Omental fat pad (tissue), 4 donors: ENCODE measurements around the gene ANKS1B. TPM values are rescaled to one million over a fixed set of nuclear protein-coding genes. Genes with fewer than 3 reads are reported as not detected.
"Not testable (repeated sequence)": the region's sequence is repeated elsewhere in the genome, so short reads cannot be mapped to it uniquely, and the experiment has no call there.

ENCODE experiments used
- ATAC-seq: fragments of 150-250 bp; one replicate; pipeline ENCODE4 v1.9.1; 2016; ENCODE audit warnings: mild to moderate bottlenecking, moderate library complexity; ENCODE audit not compliant: low FRiP score
- DNase-seq: peaks from one replicate; pipeline ENCODE4 v3.0.0-alpha.2; 2019; ENCODE audit warnings: low spot score
- total RNA-seq, 4 donors: library from RNA; depleted of rRNA; stranded (reverse); fragments of >200 nt; gene quantifications; one replicate each; pipeline ENCODE4 v1.1.0, GENCODE V29; 2016
- TF ChIP-seq, protein P1 (sequence below), 3 donors: fragments of 450-650 bp; IDR thresholded peaks; one replicate each; pipeline ENCODE4 v1.5.1; 2016 to 2017; ENCODE audit warnings: antibody characterized with exemption in 3 of 3, mild to moderate bottlenecking in 3 of 3, moderate library complexity in 2 of 3

The ANKS1B gene
- total RNA-seq, 4 donors from 2014 or later: 5.5 to 26.4 (median 7.6) TPM

GRCh38 chr12:99039367-99040120, 945.2 kb downstream of the ANKS1B start:
- DNase-seq: no peak
- ATAC-seq: no peak
- TF ChIP-seq, protein P1, sequence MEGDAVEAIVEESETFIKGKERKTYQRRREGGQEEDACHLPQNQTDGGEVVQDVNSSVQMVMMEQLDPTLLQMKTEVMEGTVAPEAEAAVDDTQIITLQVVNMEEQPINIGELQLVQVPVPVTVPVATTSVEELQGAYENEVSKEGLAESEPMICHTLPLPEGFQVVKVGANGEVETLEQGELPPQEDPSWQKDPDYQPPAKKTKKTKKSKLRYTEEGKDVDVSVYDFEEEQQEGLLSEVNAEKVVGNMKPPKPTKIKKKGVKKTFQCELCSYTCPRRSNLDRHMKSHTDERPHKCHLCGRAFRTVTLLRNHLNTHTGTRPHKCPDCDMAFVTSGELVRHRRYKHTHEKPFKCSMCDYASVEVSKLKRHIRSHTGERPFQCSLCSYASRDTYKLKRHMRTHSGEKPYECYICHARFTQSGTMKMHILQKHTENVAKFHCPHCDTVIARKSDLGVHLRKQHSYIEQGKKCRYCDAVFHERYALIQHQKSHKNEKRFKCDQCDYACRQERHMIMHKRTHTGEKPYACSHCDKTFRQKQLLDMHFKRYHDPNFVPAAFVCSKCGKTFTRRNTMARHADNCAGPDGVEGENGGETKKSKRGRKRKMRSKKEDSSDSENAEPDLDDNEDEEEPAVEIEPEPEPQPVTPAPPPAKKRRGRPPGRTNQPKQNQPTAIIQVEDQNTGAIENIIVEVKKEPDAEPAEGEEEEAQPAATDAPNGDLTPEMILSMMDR (IDR thresholded peaks at IDR 0.05): no peak

GRCh38 chr12:99036566-99036965, 948.2 kb downstream of the ANKS1B start:
- no peak for DNase-seq
- TF ChIP-seq, protein P1 (IDR thresholded peaks at IDR 0.05): no peak
- no peak for ATAC-seq

- TF ChIP-seq, protein P1 (IDR thresholded peaks at IDR 0.05): no peak
- ATAC-seq (no peak), DNase-seq (no peak)
These were observed 948.9 kb downstream of the ANKS1B start for GRCh38 chr12:99035803-99036202.

- ATAC-seq, DNase-seq: not testable (repeated sequence)
These were observed 950.5 kb downstream of the ANKS1B start for GRCh38 chr12:99034201-99034600.

GRCh38 chr12:99029511-99030271, 955.0 kb downstream of the ANKS1B start:
- no peak for ATAC-seq
- DNase-seq: no peak
- TF ChIP-seq, protein P1 (IDR thresholded peaks at IDR 0.05): no peak

DNA sequence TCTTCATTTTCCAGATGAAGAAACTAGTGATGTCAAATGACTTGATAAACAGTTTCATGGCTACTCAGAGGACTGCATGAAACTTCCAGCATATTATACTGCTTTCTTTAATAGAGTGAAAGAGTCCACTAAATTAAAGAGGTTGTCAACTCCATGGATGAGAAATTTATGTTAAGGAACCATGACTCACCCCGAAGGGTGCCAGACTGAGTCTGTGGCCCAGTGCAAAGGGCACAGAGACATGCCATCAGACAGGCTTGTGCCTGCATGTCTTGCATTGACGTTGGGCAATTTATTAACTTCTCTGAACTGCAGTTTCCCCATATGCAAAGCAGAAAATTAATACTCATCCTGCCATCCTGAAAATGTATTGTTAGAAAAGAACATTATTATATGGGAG, 957.3 kb downstream of the ANKS1B start:
- ATAC-seq (no peak), DNase-seq (no peak)
- TF ChIP-seq, protein P1 (IDR thresholded peaks at IDR 0.05): no peak

- ATAC-seq (no peak), DNase-seq (no peak)
- TF ChIP-seq, protein P1 (IDR thresholded peaks at IDR 0.05): no peak
These were observed 957.7 kb downstream of the ANKS1B start for GRCh38 chr12:99027055-99027393.
